T-cell (primary cell): ENCODE measurements around the gene RPUSD3. TPM values are rescaled to one million over a fixed set of nuclear protein-coding genes. Genes with fewer than 3 reads are reported as not detected.

Experiments
- ATAC-seq, 4 experiments: fragments of 200-7000 bp in 3 of 4; fragments of 150-1000 bp in 1 of 4; cut with Tn5 transposase; replicated peaks in 1 of 4; 1 replicate in 3 of 4; 2 replicates in 1 of 4; pipeline ENCODE4 v1.10.0; 2021; ENCODE audit warnings: moderate library complexity in 3 of 4, mild to moderate bottlenecking in 2 of 4, moderate number of reproducible peaks in 1 of 4
- CTCF ChIA-PET, 2 donors: fragments of 300-600 bp; sonication (Branson Sonifier 250); formaldehyde crosslinking; loops; one replicate each; lab custom pipeline; 2022; ENCODE audit warnings: antibody characterized with exemption in 2 of 2; lab: Charles Lee
- POLR2A ChIA-PET, 2 donors: fragments of 300-600 bp; sonication (Branson Sonifier 250); formaldehyde crosslinking; loops; one replicate each; lab custom pipeline; 2022; ENCODE audit warnings: antibody characterized with exemption in 2 of 2; lab: Charles Lee
- DNase-seq, 35 experiments: peaks; one replicate each; pipeline versions ENCODE4 v3.0.0 to v3.0.0-alpha.2; 2013 to 2023
- H3K27ac ChIP-seq: one replicate; pipeline ENCODE4 v1.5.1; 2013; ENCODE audit warnings: low read length
- H3K27me3 ChIP-seq, 2 experiments: replicated peaks in 1 of 2; 1 replicate in 1 of 2; 2 replicates in 1 of 2; pipeline versions ENCODE4 v1.6.1 to v1.7.0; 2013; ENCODE audit warnings: low read length in 1 of 2, mixed read lengths in 1 of 2; ENCODE audit not compliant: control insufficient read depth in 2 of 2, insufficient read depth in 2 of 2; ENCODE audit errors: extremely low read depth in 1 of 2
- H3K36me3 ChIP-seq, 2 donors: 1 replicate in 1 of 2; 2 replicates in 1 of 2; pipeline versions ENCODE4 v1.6.1 to v1.7.0; 2013; ENCODE audit warnings: low read length in 1 of 2; ENCODE audit not compliant: control insufficient read depth in 2 of 2, insufficient read depth in 1 of 2; ENCODE audit errors: extremely low read depth in 1 of 2
- H3K4me1 ChIP-seq, 2 experiments: 1 replicate in 1 of 2; 2 replicates in 1 of 2; pipeline versions ENCODE4 v1.6.1 to v1.7.0; 2013; ENCODE audit warnings: low read length in 2 of 2, mixed read lengths in 1 of 2; ENCODE audit not compliant: insufficient read depth in 2 of 2, control insufficient read depth in 1 of 2; ENCODE audit errors: extremely low read depth in 1 of 2
- H3K4me3 ChIP-seq, 2 donors: 1 replicate in 1 of 2; 2 replicates in 1 of 2; pipeline versions ENCODE4 v1.5.1 to v1.7.0; 2013; ENCODE audit warnings: mild to moderate bottlenecking in 2 of 2, low read length in 1 of 2, moderate library complexity in 1 of 2; ENCODE audit not compliant: control insufficient read depth in 1 of 2; ENCODE audit errors: extremely low read depth in 1 of 2
- H3K9me3 ChIP-seq: 2 replicates; pipeline ENCODE4 v1.7.0; 2013
- H3K27ac Mint-ChIP-seq, 2 donors: one replicate each; pipeline ENCODE4 v1.8.0; 2020 to 2021; ENCODE audit warnings: mild to moderate bottlenecking in 2 of 2, mixed read lengths in 2 of 2
- H3K27me3 Mint-ChIP-seq, 2 donors: one replicate each; pipeline ENCODE4 v1.8.0; 2021 to 2022; ENCODE audit warnings: mixed read lengths in 2 of 2
- H3K36me3 Mint-ChIP-seq: one replicate; pipeline ENCODE4 v1.8.0; 2021; ENCODE audit warnings: mixed read lengths
- H3K4me1 Mint-ChIP-seq, 3 donors: one replicate each; pipeline ENCODE4 v1.8.0; 2020 to 2022; ENCODE audit warnings: mixed read lengths in 3 of 3, mild to moderate bottlenecking in 1 of 3
- H3K4me3 Mint-ChIP-seq, 3 donors: one replicate each; pipeline ENCODE4 v1.8.0; 2020 to 2022; ENCODE audit warnings: mild to moderate bottlenecking in 3 of 3, mixed read lengths in 3 of 3, moderate library complexity in 3 of 3
- H3K9me3 Mint-ChIP-seq, 3 donors: one replicate each; pipeline ENCODE4 v1.8.0; 2020 to 2022; ENCODE audit warnings: mixed read lengths in 3 of 3
- WGBS: methylation state at CpG from one replicate; pipeline ENCODE4 v1.1.5; 2013; ENCODE audit warnings: missing lambda C conversion rate; ENCODE audit not compliant: insufficient coverage; 5-methylcytosine and 5-hydroxymethylcytosine counted together
- total RNA-seq, 35 experiments: library from RNA in 6 of 35; stranded (reverse) in 6 of 35; fragments of 120-200 nt in 1 of 35; gene quantifications; one replicate each; pipeline versions ENCODE4 v1.2.1 to v1.2.4 and lab custom pipeline; 2013 to 2026

RPUSD3 gene
- total RNA-seq, 5 donors from 2014 or later (not counting 1 experiment from before 2014, with no cell fraction given) = 23.6 to 70.5 (median 64.7) TPM

DNA sequence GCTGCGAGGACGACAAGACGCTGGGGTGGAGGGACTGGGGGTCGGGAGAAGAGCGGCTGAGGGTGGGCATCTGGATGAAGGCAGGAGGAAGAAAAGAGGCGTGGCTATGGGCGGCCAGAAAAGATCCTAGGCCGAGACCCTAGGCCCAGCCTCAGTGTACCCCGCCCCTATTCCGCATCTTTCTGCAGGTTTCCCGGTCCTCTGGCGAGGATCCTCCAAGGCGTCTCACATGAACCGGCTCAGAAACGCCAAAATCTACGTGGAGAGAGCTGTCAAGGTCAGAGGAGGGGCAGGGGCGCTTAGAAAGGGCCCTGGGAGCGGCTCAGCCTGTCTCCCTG lies 33.4 kb downstream of the RPUSD3 start:
- CTCF ChIA-PET = interaction anchor here in 1 of 2 donors (0.6 kb wide), 1 partner anchor 15 kb away, joined by 3 read pairs; no protein-coding TSS in a partner anchor
- POLR2A ChIA-PET = no interaction called here

GRCh38 chr3:9809615-9810432 lies 34.0 kb downstream of the RPUSD3 start, which contains the start of gene TTLL3:
Gene TTLL3 (plus strand): TSS chr3:9810262. CDS start chr3:9810662, 400 bp downstream.
- no peaks in the 10 kb centered on the region for H3K27me3 ChIP-seq
- peaks cover 35 to 48% (median 46%) of the 10 kb centered on the region in 3 donors for H3K4me1 Mint-ChIP-seq
- under 1% methylated on average over 74 of the region's 76 CpGs for WGBS
- no peaks in the 10 kb centered on the region for H3K9me3 Mint-ChIP-seq
- H3K36me3 Mint-ChIP-seq = peaks cover 17% of the 10 kb centered on the region
- peak within 1 kb of the TSS; percentile 87 for H3K27ac ChIP-seq
- peak within 1 kb of the TSS; percentile 99 to 100 for H3K27ac Mint-ChIP-seq
- peak within 1 kb of the TSS; percentile 64 to 71 for H3K4me3 ChIP-seq
- peaks cover 3 to 30% of the 10 kb centered on the region in 2 experiments for H3K4me1 ChIP-seq
- no peaks in the 10 kb centered on the region for H3K27me3 Mint-ChIP-seq
- peak within 1 kb of the TSS; percentile 82 to 91 (median 90) for H3K4me3 Mint-ChIP-seq
- peak; percentile 74 to 76 (median 74) for ATAC-seq
- POLR2A ChIA-PET = interaction anchor here in 1 of 2 donors (2.3 kb wide), 1 partner anchor 17 kb away, joined by 10 read pairs; the partner anchor contains the start of gene ARPC4
- no peaks in the 10 kb centered on the region for H3K9me3 ChIP-seq
- peak in 34 of 35 experiments; percentile 14 to 63 (median 35) for DNase-seq
- H3K36me3 ChIP-seq = peaks cover 5 to 24% of the 10 kb centered on the region in 2 donors
- CTCF ChIA-PET = interaction anchor here in 1 of 2 donors (0.5 to 0.6 kb wide), 3 partner anchors 14 to 511 kb away, joined by 3 to 5 read pairs (median 3); no protein-coding TSS in a partner anchor

More for the DNA sequence above, 33.4 kb downstream of the RPUSD3 start:
- Mint-ChIP-seq H3K36me3 (peaks cover 13% of the 10 kb centered on the region), H3K4me1 (peaks cover 35 to 46% (median 44%) of the 10 kb centered on the region in 3 donors), H3K4me3 (peak overlapping the region; percentile 70 to 82 (median 72)), H3K9me3 (no peaks in the 10 kb centered on the region), H3K27me3 (no peaks in the 10 kb centered on the region), H3K27ac (peak overlapping the region; percentile 11 to 87)
- 31% methylated on average over 18 of the region's 18 CpGs for WGBS
- ATAC-seq (no peak), DNase-seq (no peak)
- Histone ChIP-seq H3K27ac (no peak overlapping the region), H3K4me3 (peak overlapping the region; percentile 64 to 71), H3K9me3 (no peaks in the 10 kb centered on the region), H3K36me3 (peaks cover 5 to 19% of the 10 kb centered on the region in 2 donors), H3K4me1 (peaks cover 3 to 30% of the 10 kb centered on the region in 2 experiments), H3K27me3 (no peaks in the 10 kb centered on the region)

DNA sequence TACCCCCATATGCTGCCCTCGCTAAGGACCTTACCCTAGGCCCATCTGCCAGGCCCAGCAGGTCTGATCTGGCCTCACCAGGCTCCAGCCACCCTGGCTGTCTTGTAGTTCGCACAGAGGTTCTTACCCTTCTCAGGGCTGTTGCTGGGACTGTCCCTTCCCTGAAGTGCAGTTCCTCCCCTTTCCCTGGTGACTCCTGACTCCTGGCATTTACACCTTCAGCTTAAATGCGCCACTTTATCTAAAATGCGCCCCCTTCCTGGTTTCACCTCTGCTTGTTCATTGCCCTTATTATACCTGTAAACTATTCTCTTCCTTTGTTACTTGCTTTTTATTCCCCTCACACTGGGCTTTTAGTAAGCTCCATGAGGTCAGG lies 34.6 kb downstream of the RPUSD3 start:
- CTCF ChIA-PET = interaction anchor here in 1 of 2 donors (0.5 to 1.8 kb wide), 3 partner anchors 123 to 511 kb away, joined by 3 to 5 read pairs (median 5); no protein-coding TSS in a partner anchor
- POLR2A ChIA-PET = interaction anchor here in 1 of 2 donors (2.3 kb wide), 1 partner anchor 16 kb away, joined by 10 read pairs; the partner anchor contains the start of gene ARPC4
- Mint-ChIP-seq H3K36me3 (peaks cover 23% of the 10 kb centered on the region), H3K27ac (peak overlapping the region; percentile 99 to 100), H3K9me3 (no peaks in the 10 kb centered on the region), H3K27me3 (no peaks in the 10 kb centered on the region), H3K4me3 (peak overlapping the region; percentile 82 to 91 (median 90)), H3K4me1 (peaks cover 38 to 52% (median 47%) of the 10 kb centered on the region in 3 donors)
- Histone ChIP-seq H3K27ac (peak overlapping the region; percentile 87), H3K4me3 (peak overlapping the region; percentile 49 to 71), H3K27me3 (no peaks in the 10 kb centered on the region), H3K9me3 (no peaks in the 10 kb centered on the region), H3K4me1 (peaks cover 3 to 30% of the 10 kb centered on the region in 2 experiments), H3K36me3 (peaks cover 5 to 30% of the 10 kb centered on the region in 2 donors)
- DNase-seq (peak in 3 of 35 experiments; percentile 11 to 27 (median 15)), ATAC-seq (peak in 3 of 4 experiments; percentile 5 to 11 (median 6))
- WGBS = 62% methylated on average over 3 of the region's 4 CpGs

GRCh38 chr3:9808345-9809037 lies 35.3 kb downstream of the RPUSD3 start:
- Mint-ChIP-seq H3K9me3 (no peaks in the 10 kb centered on the region), H3K4me3 (peak overlapping the region; percentile 25 to 91 (median 90)), H3K36me3 (peaks cover 30% of the 10 kb centered on the region), H3K27ac (peak overlapping the region; percentile 99 to 100), H3K27me3 (no peaks in the 10 kb centered on the region), H3K4me1 (peaks cover 41 to 55% (median 49%) of the 10 kb centered on the region in 3 donors)
- DNase-seq = peak; percentile 24 to 66 (median 51)
- ChIA-PET CTCF (interaction anchor here (0.6 to 1.8 kb wide), 5 partner anchors 11 to 125 kb away, joined by 3 to 5 read pairs (median 3); partner anchors contain the start of genes ARPC4 (in 1 of the 2), CRELD1 (in 1 of the 2) and TADA3 (in 1 of the 2)), POLR2A (interaction anchor here (0.6 to 2.3 kb wide), 2 partner anchors 16 to 23 kb away, joined by 9 to 10 read pairs; partner anchors contain the start of gene ARPC4 (in 1 of the 2))
- Histone ChIP-seq H3K4me3 (no peak overlapping the region), H3K27ac (peak overlapping the region; percentile 87), H3K36me3 (peaks cover 0 to 38% of the 10 kb centered on the region in 2 donors), H3K4me1 (peaks cover 3 to 30% of the 10 kb centered on the region in 2 experiments), H3K27me3 (no peaks in the 10 kb centered on the region), H3K9me3 (no peaks in the 10 kb centered on the region)
- 20% methylated on average over 1 of the region's 7 CpGs for WGBS
- peak; percentile 57 to 77 (median 60) for ATAC-seq

GRCh38 chr3:9807981-9808344 lies 35.8 kb downstream of the RPUSD3 start:
- peaks cover 46 to 59% (median 53%) of the 10 kb centered on the region in 3 donors for H3K4me1 Mint-ChIP-seq

More at GRCh38 chr3:9807981-9808344, 35.8 kb downstream of the RPUSD3 start:
- H3K27ac Mint-ChIP-seq = peak overlapping the region; percentile 99 to 100
- Histone ChIP-seq H3K27ac (peak overlapping the region; percentile 87), H3K9me3 (no peaks in the 10 kb centered on the region), H3K36me3 (peaks cover 0 to 43% of the 10 kb centered on the region in 2 donors), H3K4me3 (no peak overlapping the region), H3K27me3 (no peaks in the 10 kb centered on the region), H3K4me1 (peaks cover 3 to 30% of the 10 kb centered on the region in 2 experiments)
- DNase-seq (no peak), ATAC-seq (no peak)
- H3K36me3 Mint-ChIP-seq = peaks cover 32% of the 10 kb centered on the region
- no peak overlapping the region for H3K4me3 Mint-ChIP-seq
- WGBS = no CpG with 5 or more reads among the region's 2 CpGs
- ChIA-PET POLR2A (interaction anchor here (0.6 to 2.3 kb wide), 3 partner anchors 15 to 46 kb away, joined by 8 to 10 read pairs (median 9); partner anchors contain the start of gene ARPC4 (in 1 of the 2)), CTCF (interaction anchor here (0.5 to 1.8 kb wide), 7 partner anchors 11 to 125 kb away, joined by 3 to 5 read pairs (median 4); partner anchors contain the start of genes ARPC4 (in 1 of the 2), CRELD1 (in 1 of the 2) and TADA3 (in 1 of the 2))
- no peaks in the 10 kb centered on the region for H3K9me3 Mint-ChIP-seq
- H3K27me3 Mint-ChIP-seq = no peaks in the 10 kb centered on the region
